Activated CD4-positive, alpha-beta T cell treated with anti-CD3 and anti-CD28 coated beads, Interleukin-10, Interleukin-2, amounts not matched to agents 100 ng/mL and 50 ng/mL, durations not matched to agents 16 hours and 8 hours (primary cell): ENCODE data around the gene TOR3A.

ENCODE experiments used
- DNase-seq: peaks from one replicate; pipeline ENCODE4 v3.0.0-alpha.2; 2020

The TOR3A gene

DNA sequence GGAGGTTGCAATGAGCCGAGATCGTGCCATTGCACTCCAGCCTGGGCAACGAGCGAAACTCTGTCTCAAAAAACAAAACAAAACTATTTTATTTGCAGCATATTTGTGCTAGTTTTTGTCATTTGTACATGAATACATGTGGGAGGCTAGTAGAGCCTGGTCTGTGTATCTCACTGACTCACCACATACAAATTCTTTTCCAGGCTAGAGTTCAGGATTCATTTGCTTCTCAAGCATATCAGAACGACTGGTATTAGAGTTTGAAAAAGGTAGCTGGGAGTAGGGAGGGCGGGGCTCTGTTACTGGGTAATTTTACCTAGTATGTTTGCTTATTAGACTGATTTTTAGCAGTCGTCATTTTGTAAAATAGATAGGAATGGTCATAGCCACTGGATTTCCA is 4.5 kb upstream of the TOR3A start:
- no peak for DNase-seq

DNA sequence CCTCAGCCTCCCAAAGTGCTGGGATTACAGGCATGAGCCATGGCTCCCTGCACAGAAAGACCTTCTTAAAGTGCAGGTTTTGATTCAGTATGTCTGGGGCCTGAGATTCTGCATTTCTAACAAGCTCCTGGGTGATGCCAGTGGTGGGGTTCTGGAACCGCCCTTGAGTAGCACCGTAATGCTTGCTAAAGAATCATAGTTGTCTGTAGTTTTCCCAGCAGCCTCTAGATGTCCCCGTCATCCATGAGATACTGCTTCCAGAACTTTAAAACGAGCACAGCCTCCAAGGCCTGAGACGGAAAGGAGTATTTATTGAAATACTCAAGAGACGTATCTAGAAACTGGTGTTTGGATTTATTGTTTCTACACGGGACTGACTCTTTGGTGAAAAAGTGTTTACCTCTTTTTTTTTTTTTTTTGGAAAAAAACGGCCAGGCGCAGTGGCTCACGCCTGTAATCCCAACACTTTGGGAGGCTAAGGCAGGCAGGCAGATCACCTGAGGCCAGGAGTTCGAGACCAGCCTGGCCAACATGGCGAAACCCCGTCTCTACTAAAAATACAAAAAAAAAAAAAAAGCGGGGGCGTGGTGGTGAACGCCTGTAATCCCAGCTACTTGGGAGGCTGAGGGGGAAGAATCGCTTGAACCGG is 2.6 kb upstream of the TOR3A start:
- DNase-seq, result peak; percentile 74

DNA sequence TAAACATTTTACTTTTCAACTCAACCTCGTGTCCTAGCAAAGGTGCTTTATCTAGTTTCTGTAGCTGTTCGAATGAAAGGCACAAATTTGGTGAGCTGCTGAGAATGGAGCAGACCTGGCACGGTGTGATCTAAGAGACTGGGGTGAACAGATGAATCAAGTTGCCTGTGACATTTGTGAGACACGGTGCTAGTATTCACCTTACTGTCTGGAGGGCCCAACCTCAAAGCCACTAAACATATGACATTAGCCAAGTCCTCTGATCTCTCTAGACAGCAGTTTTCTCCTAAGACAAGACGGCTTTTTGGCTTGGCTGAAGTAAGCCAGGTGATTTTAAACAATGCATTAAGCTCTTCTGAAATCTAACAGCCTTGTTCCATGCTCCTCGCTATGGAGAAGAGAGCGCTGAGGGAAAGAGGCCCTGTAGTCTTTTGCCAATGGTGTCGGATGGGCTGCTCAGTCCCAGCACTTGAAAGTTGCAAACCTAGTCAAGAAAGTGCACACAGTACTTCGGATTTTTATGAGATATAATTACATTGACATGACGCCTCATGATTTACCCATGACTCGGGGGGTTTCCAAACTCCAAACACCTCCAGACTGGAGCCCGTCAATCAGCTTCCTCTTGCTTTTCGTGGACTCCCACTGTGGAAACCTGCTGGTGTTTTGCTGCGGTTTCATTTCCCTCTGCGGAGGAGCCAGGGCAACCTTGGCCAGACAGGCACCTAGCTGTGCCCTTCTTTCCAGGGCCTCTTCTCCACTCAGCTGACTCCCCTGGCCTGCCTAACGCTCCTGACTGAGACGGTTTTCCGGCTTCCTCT is 794 bp upstream of the TOR3A start:
- DNase-seq, result peak; percentile 25

DNA sequence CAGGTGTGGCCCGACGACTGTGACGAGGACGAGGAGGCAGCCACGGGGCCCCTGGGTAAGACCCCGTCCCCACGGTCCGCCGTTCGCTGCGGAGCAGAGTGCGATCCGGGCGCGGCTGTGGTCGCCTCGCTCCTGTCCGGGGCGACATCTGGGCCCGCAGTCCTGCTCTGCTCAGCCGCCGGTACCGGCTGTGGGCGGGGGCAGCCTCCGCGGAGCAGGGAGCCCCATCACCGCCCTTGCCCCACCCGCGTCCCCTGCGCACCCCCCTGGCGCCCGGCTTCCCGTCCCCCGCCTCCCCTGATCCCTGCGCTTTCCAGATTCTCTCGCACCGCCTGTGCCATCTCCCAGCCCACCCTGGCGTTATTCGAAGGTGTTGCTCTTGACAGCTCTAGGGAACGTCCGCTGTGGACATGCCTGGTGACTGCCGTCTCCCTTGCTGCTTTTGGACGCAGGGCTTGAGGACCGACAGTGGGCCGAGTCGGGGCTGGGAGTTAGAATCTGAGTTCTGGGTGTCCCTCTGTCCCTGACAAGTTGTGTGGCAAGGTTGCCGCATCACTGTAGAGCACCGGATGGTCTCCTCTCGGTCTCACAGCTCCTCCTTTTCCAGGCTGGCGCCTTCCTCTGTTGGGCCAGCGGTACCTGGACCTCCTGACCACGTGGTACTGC is 596 bp downstream of the TOR3A start:
- peak; percentile 48 for DNase-seq

DNA sequence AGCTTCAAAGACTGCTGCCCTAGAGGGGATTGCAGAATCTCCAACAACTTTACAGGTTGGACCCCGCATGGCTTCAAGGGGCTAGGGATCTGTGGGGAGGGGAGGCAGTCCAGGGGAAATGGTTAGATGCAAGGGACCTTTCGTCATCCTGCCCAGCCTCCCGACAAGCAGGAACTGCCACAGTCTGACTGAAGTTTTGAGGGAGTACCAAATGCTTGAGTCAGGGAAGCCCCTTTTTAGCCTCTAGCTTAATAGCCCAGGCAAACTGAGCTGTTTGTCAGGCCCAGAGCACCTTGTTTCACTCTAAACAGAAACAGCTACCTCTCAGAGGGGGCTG is 1.1 kb downstream of the TOR3A start:
- DNase-seq, result peak; percentile 51

DNA sequence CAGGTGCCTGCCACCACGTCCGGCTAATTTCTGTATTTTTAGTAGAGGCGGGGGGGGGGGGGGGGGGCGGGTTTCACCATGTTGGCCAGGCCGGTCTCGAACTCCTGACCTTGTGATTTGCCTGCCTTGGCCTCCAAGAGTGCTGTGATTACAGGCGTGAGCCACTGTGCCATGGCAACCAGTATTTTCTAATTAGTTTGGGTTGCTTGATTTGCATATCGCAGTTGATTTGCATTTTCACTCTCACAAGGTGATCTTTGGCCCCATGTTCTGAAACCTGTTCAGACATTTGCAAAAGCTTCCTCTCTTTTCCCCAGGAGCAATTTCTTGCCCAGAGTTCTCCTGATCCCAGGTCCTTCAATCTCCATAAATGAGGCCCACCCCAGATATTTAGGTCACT is 1.7 kb downstream of the TOR3A start:
- DNase-seq, result no peak

DNA sequence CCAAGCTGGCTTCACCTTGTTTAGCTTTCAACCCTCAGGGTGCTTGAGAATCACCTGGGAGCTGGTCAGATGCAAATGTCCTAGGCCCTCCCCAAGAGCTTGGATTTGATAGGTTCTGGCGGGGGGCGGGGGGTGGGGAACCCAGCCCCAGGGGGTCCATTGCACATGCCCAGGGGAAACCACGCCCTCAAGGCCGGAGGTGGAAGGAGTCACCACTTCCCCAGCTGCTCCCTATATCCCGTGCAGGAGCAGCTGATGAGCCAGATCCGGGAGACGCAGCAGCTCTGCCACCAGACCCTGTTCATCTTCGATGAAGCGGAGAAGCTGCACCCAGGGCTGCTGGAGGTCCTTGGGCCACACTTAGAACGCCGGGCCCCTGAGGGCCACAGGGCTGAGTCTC is 5.8 kb downstream of the TOR3A start:
- no peak for DNase-seq

DNA sequence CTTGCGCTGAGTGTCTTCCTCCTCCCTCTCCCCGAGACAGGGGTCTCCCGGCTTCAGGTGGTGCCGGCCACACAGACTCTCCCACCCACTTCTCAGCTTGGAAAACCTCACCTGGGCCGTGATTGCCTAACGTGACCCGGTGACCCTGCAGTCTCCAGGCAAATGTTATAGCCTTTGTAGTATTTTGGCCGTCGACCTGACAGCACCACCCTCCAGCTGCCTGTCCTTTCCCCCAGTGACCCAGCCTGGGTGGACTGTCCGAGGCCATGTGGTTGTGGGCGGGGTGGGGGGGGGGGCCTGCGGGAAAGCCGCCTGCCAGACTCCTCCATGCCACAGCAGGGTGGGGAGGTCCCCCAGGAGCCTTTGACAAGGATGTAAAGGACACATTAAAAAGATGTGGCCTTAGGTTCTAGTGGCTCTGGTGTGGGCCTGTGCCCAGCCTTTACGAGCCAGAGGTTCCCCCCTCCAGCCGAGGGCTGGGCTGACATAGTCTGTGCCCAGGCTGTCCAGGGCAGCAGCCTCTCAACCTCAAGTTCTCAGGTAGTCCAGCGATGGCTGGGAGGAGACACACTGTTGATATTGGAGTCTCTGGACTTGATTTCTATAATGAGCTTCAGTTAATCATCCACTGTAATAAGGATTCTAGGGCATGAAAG is 8.1 kb downstream of the TOR3A start:
- no peak for DNase-seq

DNA sequence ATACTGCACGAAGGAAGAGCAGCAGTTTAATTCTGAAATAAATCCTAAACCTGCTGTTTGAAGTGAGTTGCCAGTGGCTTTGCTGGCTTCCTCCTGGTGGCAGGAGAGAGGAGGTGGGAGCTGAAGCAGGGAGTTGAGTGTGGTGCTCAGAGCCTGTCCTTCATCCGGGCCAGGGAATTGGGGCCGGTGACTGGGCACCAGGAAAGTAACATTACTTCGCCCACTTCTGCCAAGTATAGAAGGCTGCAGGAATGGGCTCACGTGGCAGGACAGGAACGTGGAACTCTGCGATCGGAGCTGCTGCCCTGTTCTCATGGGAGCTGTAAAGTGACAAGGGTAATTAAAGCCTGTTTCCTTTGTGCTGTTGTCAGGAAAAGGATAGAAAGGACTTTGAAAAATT is 8.7 kb downstream of the TOR3A start:
- DNase-seq, result no peak

DNA sequence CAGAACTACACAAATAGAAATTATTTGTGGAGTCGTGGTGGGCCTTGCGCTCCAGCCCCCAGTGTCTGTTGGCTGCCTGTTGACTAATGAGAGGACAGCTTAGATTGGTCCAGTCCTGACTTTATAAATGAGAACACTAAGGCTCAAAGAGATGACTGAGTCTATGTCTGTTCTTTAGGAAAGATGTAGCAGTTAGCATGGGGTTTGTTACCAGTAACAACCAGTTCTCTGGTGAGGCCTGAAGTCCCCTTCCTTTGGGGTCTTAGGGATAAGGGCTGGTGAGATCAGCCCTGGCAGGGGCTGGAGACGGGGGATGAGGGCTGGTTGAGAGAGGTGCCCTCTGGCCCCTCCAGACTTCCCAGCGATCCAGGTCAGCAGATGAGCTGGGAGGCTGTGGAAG is 9.1 kb downstream of the TOR3A start:
- DNase-seq, result no peak

DNA sequence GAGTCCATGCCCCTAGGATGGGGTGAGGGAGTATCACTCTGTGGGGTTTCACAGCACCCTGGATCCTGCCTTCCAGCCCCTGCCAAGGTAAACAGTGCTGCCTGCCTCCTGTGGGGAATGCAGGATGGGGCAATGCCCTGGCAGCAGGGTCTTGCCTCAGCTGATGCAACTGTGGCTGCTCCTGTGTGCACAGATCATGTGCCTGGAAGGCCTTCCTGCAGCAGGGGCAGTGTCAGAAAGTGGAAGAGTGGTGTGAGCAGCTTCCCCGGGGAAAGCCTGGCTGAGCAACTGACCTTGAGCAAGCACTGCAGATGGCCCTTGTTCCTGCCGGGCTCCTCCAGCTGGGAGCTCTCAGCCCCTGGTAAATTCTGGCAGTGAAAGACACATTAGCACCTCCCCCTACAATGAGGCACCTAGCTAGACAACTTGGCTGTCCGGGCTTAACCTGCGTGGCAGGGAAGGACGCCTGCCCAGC is 9.9 kb downstream of the TOR3A start:
- DNase-seq, result no peak

DNA sequence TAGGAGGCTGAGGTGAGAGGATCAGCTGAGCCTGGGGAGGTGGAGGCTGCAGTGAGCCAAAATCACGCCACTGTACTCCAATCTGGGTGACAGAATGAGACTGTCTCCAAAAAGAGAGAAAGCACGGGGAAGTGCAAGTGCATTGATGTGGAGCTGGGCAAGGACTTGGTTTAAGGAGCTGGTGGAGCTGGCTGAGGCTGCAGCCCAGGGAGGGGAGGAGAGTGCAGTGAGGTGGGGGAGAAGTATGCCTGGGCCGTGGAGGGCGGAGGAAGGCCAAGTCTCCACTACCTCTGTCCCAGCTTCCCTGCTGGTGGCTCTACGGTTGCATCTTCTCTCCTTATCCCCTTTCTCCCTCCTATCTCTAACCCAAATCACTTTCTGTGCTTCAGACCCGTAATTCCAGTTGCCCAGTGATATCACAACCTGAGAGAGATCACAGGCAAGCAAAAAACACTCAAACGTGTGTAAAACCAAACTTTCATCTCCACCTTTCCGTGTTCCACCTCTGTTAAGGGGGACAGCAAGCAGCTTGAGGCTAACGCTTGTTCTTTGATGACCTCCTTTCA is 11.1 kb downstream of the TOR3A start:
- DNase-seq, result no peak

DNA sequence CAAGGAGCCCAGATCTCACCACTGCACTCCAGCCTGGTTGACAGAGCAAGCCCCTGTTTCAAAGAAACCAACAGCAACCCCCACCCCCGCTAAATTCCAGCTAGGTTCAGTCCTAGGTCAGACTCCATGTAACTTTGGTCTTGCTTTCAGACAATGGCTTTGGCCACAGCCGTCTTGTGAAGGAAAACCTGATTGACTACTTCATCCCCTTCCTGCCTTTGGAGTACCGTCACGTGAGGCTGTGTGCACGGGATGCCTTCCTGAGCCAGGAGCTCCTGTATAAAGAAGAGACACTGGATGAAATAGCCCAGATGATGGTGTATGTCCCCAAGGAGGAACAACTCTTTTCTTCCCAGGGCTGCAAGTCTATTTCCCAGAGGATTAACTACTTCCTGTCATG is 12.9 kb downstream of the TOR3A start:
- DNase-seq, result no peak

DNA sequence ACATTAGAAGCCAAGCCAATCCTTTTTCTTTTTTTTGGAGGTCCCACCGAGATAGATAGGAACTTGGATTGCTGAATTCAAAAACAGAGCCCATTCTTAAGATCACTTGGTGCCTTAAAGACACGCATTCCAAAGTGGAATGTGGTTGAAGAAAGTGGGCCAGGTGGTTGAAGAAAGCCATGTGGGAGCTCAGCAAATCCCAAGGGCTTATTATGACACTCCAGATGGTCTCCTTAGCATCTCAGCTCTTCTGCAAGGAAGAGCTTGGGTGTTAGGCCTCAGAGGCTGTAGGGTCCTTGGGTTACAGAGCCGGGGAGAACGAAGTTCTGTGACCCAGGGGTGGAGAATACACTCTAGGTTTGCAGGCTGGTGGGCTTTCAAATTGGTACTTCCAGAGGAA is 13.5 kb downstream of the TOR3A start:
- no peak for DNase-seq

DNA sequence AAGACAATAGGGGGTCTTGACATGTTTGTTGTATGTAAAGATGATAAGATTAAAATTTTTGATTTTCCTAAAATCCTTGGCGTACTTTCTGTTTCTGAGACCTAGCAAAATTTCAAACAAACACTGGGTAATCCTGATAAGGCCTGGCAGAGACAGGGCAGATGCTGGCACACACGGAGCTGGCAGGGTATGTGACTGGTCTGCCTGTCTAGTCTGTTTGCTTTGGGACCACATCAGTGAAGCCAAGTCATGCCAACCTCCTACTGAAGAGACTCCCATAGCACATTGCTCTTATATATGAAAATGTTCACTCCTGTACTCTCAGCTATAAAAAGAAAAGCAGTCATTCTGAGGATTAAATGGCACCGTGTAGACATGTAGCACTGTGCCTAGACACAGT is 14.1 kb downstream of the TOR3A start:
- no peak for DNase-seq

DNA sequence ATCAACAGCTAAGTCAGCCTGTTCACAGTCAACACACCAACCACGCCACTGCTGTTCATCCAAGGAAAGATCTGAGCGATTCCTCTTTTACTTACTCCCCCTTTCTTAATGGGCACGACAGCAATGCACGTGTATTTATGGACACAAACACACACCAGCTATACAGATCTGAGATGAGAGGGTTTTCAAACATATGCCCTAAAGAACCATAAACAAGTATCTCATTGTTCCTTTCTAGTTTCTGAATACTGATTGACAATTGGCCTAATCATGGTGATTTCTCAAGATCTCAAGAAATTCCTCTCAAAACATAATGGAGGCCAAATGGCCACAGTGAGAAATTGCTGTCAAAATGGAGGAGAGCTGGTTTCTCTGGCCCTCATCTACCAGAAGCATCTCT is 18.0 kb downstream of the TOR3A start:
- DNase-seq, result no peak

DNA sequence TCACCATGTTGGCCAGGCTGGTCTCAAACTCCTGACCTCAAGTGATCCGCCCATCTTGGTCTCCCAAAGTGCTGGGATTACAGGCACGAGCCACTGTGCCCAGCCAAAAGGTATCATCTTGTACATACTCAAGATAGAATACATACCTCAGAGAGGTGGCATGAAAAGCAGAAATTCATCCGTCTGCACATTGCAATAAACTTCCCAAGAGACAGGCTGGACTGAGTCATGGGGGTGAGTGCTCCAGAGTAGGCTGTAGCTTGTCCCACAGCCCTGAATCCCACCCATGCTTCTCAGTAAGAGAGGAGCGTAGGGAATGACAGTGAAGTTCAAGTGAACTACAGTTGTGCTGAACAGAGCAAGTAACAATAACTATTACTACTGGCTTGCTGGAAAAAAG is 19.7 kb downstream of the TOR3A start:
- DNase-seq, result no peak

DNA sequence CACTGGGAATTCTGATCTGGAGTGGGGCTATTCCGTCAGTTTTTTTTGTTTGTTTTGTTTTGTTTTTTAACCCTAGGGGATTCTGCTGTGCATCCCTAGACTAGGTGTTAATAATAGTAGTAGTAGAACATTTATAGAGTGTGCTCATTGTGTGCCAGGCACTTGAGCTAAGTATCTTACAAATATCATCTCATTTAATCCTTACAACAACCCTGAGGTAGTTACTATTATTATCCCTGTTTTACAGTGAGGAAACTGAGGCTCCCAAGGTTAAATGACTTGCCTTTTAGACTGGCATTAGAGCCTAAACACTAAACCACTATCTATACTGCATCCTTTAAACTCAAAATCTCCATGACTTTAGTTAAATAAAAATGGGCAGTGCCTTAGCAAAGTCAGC is 22.1 kb downstream of the TOR3A start:
- no peak for DNase-seq

DNA sequence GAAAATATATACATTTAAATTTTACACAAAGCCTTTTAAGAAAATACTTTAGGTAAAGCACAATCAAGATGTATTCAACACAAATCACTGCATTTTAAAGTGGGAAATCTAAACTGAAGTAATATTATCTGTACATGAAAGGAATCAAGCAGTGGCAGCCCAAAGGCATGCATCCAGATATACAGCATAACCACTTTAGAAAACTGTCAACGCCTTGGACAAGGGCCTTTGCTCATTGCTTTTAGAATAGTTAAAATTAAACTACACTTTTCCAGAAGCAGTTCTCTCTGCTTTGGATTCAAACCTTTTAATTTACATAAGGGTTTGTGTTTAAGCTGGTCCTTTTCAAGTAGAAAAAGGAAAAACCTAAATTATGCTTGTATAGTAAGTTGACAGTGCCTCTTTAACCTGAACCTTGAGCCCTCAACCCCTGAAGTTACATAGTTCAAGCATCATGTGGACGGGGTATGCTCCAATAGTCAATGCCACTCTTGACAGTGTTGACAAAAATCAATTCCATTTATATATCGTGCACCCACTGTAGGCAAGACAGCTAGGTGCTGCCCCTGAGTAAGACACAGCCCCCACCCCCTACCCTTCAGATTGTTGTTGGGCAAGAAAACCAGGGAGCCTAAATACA is 22.9 kb downstream of the TOR3A start:
- DNase-seq, result no peak

DNA sequence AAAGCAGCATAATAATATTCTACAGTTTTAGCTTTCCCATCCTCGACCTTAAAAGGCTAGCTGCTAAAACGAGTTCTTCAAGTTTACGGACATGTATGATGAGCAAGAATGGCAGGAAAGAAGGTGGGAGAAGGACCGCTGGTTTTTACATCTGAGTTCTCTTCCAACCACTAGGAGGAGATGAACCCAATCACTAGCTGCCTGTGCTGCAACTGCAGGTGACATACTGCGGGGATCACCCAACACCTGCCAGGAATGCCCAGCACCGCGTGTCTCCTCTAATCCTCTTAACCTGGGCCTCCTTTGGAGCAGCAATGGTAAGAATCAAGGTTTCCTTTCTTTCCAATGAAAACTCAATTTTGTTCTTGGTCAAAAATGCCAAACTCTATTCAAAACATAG is 23.5 kb downstream of the TOR3A start:
- peak; percentile 8 for DNase-seq

DNA sequence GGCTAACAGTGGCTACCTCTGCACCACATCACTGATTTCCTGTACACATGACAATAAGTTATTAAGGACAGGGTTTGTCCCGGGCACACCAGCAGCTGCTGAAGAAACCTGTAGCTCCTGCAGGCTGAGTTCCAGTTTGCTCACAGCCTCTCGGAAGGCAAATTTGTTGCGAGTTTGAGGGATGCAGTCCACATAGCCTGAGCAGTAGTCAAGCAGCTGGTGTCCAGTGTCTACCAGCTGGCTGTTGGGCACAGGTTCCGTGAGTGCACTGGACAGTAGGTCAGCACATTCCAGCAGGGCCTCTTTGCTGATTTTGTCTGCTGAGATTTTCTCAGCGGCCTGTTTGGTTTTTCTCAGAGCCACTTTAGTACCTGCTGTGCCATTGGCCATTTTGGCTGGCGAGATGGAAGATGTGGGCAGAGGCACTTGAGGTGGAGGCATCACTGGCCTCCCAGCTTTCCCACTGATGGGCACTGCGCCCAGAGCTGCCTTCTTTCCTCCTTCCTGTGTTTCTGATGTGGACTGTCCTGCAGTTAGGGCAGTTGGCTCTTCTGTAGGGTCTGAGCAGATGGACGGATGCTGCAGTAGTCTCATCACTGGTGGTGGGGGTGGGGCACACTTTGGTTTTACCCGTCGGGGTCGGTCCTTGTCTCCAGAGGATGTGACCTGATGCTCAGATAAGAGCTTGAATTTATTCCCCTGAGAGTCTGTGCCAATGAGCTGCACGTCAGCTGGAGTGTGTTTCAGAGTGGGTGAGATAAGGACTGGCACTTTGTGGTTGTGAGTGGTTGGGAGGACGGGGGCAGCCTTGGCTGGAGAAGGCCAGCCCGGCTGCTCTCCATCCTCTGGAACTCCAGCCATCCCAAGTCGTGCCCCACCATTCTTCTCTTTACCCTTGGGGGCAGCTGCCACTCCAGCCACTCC is 26.1 kb downstream of the TOR3A start:
- DNase-seq, result no peak

DNA sequence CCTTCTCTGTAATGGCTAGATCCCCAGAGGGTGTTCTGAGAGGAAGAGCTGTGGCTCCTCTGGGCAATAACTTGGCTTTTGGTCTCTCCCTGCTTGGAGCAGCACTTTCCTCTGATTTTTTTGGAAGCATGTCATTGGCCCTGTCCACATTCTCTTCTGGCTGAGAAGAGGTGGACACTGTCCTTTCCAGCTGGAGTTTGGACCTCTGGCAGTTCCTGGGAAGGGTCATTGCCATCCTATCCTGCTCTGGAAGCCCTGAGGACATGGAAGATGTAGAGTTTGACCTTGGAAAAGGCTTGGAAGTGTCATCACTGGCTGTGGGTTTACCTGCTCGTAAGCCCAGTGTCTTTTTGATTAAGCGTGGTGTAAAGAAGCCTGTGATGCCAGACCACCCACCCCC is 26.8 kb downstream of the TOR3A start:
- DNase-seq, result no peak
